NCI-H510A (cell line): ENCODE data around the gene RB1.

Source experiments
- DNase-seq: peaks from one replicate; lab custom pipeline; 2025; lab: John Stamatoyannopoulos, UW

Gene RB1

DNA sequence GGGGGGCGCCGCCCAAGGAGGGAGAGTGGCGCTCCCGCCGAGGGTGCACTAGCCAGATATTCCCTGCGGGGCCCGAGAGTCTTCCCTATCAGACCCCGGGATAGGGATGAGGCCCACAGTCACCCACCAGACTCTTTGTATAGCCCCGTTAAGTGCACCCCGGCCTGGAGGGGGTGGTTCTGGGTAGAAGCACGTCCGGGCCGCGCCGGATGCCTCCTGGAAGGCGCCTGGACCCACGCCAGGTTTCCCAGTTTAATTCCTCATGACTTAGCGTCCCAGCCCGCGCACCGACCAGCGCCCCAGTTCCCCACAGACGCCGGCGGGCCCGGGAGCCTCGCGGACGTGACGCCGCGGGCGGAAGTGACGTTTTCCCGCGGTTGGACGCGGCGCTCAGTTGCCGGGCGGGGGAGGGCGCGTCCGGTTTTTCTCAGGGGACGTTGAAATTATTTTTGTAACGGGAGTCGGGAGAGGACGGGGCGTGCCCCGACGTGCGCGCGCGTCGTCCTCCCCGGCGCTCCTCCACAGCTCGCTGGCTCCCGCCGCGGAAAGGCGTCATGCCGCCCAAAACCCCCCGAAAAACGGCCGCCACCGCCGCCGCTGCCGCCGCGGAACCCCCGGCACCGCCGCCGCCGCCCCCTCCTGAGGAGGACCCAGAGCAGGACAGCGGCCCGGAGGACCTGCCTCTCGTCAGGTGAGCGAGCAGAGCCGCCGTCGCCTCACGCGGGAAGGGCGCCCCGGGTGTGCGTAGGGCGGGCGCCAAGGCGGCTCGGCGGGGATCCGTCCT is at the start of gene RB1:
RB1 (plus strand) TSS at position 393 of the 784 bp plus-strand sequence; CDS start at position 555, 162 bp downstream.
- peak; percentile 15 for DNase-seq

GRCh38 chr13:48253849-48254248 is 49.7 kb upstream of the RB1 start:
- no peak for DNase-seq

- DNase-seq: no peak
Observed at GRCh38 chr13:48255090-48255489, 48.5 kb upstream of the RB1 start.

- no peak for DNase-seq
Observed at GRCh38 chr13:48255954-48256353, 47.6 kb upstream of the RB1 start.

GRCh38 chr13:48258002-48258401 is 45.5 kb upstream of the RB1 start:
- no peak for DNase-seq

- no peak for DNase-seq
Observed at GRCh38 chr13:48258430-48258829, 45.1 kb upstream of the RB1 start.

DNA sequence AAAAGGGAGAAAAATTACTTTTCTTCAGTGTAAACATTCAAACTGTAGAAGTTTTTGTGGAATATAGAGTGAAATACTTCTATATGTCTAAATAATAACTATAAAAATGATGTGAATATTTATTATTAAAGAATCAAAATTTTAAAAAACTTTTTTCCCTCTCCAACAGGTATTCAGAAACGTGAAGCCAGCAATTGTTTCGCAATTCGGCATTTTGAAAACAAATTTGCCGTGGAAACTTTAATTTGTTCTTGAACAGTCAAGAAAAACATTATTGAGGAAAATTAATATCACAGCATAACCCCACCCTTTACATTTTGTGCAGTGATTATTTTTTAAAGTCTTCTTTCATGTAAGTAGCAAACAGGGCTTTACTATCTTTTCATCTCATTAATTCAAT is 42.6 kb upstream of the RB1 start:
- DNase-seq: no peak

- DNase-seq: no peak
Observed at GRCh38 chr13:48263196-48263595, 40.4 kb upstream of the RB1 start.

DNA sequence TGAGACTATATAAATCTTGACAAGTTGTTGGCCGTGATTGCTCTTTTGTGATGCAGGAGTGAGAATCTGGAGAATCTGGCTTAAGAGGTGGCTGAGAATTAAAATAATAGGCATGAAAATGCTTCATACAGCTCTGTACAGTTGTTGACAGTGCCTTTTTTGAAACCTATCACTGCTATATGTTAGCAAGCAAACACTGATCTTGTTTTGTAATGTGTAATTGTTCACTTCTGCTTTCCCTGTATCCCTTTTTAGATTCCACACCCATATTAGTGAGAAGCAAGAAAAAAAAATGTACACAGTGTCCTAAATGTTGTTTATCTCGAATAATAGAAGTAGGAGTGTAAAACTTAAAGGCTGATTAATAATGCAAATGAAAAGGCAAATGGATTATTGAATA is 39.5 kb upstream of the RB1 start:
- no peak for DNase-seq

- DNase-seq: no peak
Observed at GRCh38 chr13:48265217-48265815, 38.2 kb upstream of the RB1 start.

GRCh38 chr13:48266150-48266549 is 37.4 kb upstream of the RB1 start:
- no peak for DNase-seq

- DNase-seq: no peak
Observed at GRCh38 chr13:48266701-48267639, 36.6 kb upstream of the RB1 start.

- no peak for DNase-seq
Observed at GRCh38 chr13:48268019-48268418, 35.5 kb upstream of the RB1 start.

DNA sequence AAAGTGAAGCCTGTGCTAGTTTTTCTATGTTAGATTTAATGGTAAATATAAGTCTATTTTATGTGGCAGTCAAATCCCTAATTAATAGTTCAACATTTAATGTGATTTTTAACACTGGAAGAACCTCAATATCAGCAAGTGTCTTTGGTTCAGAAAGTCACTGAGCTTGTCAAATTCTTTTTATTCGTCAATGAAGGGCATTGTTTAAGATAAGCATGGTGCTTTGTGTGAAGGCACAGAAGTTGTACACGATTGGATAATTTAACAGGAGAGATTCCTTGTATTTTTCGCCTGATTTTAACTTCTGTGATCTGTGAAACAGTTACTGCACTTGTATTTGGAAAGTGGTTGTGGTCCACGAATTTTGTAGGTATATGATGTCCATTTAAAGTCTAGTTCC is 30.2 kb upstream of the RB1 start:
- DNase-seq: no peak

GRCh38 chr13:48275507-48275906 is 28.0 kb upstream of the RB1 start:
- no peak for DNase-seq

DNA sequence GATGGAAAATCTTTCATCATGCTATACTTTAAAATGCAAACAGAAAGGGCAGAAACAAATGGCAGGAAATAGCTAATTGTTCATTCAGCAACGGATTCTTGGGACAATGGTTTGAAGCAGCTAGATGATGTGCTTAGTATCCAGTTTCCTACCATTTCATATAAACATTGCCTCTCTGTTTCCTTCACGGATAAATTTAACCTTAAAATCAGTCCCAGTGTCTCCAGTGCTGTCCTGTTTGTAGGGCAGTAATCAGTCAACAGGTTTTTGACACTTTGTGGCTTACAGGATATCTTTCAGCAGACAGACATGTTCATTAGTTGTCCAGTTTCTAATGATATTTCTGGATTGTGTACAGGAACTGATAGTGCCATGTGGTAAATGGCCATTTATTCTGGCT is 24.7 kb upstream of the RB1 start:
- DNase-seq: no peak

DNA sequence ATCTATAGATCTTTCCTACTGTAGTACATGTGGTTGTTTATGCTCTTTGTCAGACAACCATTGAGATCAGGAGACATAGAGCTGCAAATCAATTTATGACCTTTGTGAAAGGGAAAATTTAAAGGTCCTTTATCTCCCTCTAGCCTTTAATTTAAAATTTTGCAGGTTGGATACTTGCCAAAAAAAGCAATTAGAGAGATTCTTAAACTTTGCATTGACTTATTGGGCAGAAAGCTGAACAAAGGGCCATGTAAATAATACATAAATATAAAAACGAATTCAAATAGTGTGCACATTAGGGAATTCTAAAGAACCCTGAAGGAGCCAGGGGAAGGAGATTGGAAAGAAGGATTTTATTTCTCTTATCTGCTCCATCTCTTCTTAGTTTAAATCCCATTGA is 22.0 kb upstream of the RB1 start:
- no peak for DNase-seq

DNA sequence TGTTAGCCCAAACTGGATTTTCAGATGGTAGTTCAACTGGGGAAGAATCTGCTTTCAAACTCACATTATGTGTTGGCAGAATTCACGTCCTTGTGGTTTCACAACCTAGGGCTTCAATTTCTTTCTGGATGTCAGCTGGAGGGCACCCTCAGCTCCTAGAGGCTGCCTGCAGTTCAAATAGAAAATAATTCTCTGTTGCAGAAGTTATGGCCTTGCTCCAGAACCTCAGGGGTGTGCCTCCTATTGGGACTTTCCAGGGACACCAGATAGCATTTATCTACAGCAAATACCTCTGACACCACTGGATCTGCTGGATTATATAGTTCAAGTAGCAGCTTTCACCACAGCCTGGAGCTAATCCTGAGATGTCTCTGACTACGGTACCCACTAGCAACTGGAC is 11.8 kb upstream of the RB1 start:
- no peak for DNase-seq

GRCh38 chr13:48292650-48293049 is 10.9 kb upstream of the RB1 start:
- no peak for DNase-seq

GRCh38 chr13:48294653-48295052 is 8.9 kb upstream of the RB1 start:
- DNase-seq: no peak

DNA sequence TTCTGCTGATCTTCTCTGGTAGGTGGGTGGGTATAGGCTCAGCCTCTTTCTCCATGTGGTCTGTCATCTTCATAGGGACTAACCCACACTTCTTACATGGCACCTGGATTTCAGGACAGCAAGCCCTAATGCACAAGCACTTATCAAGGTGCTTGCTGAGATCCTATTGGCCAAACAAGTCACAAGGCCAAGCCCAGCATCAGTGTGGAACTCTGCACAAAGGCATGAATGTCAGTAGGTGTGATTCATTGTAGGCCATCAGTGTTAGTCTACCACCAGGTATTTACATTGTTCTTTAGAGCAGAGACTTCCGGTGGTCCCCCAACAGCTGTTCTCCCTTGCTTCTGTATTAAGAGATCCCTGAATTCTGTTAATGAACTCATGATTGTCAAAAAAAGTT is 8.3 kb upstream of the RB1 start:
- DNase-seq: no peak

GRCh38 chr13:48296528-48296927 is 7.0 kb upstream of the RB1 start:
- no peak for DNase-seq
